HFFc6 (cell line): ENCODE measurements around the gene FIBCD1. TPM values are rescaled to one million over a fixed set of nuclear protein-coding genes. Genes with fewer than 3 reads are reported as not detected.

Source experiments
- DNase-seq: peaks from one replicate; pipeline ENCODE4 v3.0.0-alpha.2; 2018
- H3K27ac Mint-ChIP-seq: 2 replicates; pipeline ENCODE4 v1.8.0; 2020; ENCODE audit warnings: mild to moderate bottlenecking, mixed read lengths
- H3K27me3 Mint-ChIP-seq: 2 replicates; pipeline ENCODE4 v1.8.0; 2021; ENCODE audit warnings: mild to moderate bottlenecking, moderate library complexity, mixed read lengths; ENCODE audit not compliant: insufficient read depth
- H3K36me3 Mint-ChIP-seq: 2 replicates; pipeline ENCODE4 v1.8.0; 2021; ENCODE audit warnings: low read depth, mixed read lengths
- H3K4me1 Mint-ChIP-seq: 2 replicates; pipeline ENCODE4 v1.8.0; 2020; ENCODE audit warnings: low read depth, mixed read lengths
- H3K4me3 Mint-ChIP-seq: 2 replicates; pipeline ENCODE4 v1.8.0; 2020; ENCODE audit warnings: mild to moderate bottlenecking, moderate library complexity, mixed read lengths
- H3K9me3 Mint-ChIP-seq: 2 replicates; pipeline ENCODE4 v1.8.0; 2020; ENCODE audit warnings: mild to moderate bottlenecking, mixed read lengths
- total RNA-seq, 6 experiments: library from RNA; stranded (reverse); fragmentation: NEBNext Ultra II Directional; extraction: Animal tissue kit (Norgen Biotek cat#: 25700); gene quantifications; 2 replicates in 1 of 6; 3 replicates in 5 of 6; pipeline ENCODE4 v1.2.3, GENCODE V29; 2021
- TF ChIP-seq, protein P1 (sequence below): fragments of 200-600 bp; sonication (generic); IDR thresholded peaks from 2 replicates; pipeline ENCODE4 v1.5.0; 2021; ENCODE audit warnings: antibody characterized with exemption, mild to moderate bottlenecking

Gene FIBCD1
- total RNA-seq, 6 experiments from 2014 or later: 1.5 to 9.0 (median 8.0) TPM

- TF ChIP-seq, protein P1, sequence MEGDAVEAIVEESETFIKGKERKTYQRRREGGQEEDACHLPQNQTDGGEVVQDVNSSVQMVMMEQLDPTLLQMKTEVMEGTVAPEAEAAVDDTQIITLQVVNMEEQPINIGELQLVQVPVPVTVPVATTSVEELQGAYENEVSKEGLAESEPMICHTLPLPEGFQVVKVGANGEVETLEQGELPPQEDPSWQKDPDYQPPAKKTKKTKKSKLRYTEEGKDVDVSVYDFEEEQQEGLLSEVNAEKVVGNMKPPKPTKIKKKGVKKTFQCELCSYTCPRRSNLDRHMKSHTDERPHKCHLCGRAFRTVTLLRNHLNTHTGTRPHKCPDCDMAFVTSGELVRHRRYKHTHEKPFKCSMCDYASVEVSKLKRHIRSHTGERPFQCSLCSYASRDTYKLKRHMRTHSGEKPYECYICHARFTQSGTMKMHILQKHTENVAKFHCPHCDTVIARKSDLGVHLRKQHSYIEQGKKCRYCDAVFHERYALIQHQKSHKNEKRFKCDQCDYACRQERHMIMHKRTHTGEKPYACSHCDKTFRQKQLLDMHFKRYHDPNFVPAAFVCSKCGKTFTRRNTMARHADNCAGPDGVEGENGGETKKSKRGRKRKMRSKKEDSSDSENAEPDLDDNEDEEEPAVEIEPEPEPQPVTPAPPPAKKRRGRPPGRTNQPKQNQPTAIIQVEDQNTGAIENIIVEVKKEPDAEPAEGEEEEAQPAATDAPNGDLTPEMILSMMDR: no peak
- H3K4me1 Mint-ChIP-seq: peaks cover 14% of the 10 kb centered on the region; the same call in 1 of the 2 replicates
These were observed 5.5 kb upstream of the FIBCD1 start for GRCh38 chr9:130944510-130945058.

DNA sequence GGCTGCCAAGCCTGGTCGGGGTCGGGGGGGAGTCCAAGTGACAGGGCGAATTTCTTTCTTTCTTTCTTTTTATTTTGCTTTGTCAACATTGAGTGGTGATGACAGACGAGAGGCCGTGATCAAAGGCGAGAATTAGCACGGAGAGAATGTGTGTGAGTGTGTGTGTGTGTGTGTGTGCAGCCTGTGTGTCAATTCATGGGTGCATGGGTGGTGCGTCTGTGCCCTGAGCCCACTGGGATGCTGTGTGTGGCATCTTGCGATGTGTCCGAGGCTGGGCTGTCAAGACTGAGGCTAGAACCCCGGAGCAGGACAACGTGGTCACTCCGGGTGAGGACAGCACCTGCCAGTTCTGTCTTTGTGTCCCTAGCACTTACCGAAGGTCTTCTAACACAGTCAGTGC lies 4.7 kb upstream of the FIBCD1 start:
- Mint-ChIP-seq H3K27me3 (peaks cover 49% of the 10 kb centered on the region), H3K27ac (no peak overlapping the region), H3K4me3 (no peak overlapping the region), H3K36me3 (no peaks in the 10 kb centered on the region), H3K4me1 (peaks cover 14% of the 10 kb centered on the region; the same call in 1 of the 2 replicates), H3K9me3 (no peaks in the 10 kb centered on the region)
- no peak for DNase-seq
- TF ChIP-seq, protein P1: no peak

More at GRCh38 chr9:130944510-130945058, 5.5 kb upstream of the FIBCD1 start:
- H3K4me3 Mint-ChIP-seq: no peak overlapping the region
- no peak overlapping the region for H3K27ac Mint-ChIP-seq
- H3K27me3 Mint-ChIP-seq: peaks cover 57% of the 10 kb centered on the region
- H3K9me3 Mint-ChIP-seq: peaks cover 4% of the 10 kb centered on the region; the same call in 1 of the 2 replicates
- DNase-seq: no peak
- H3K36me3 Mint-ChIP-seq: no peaks in the 10 kb centered on the region

DNA sequence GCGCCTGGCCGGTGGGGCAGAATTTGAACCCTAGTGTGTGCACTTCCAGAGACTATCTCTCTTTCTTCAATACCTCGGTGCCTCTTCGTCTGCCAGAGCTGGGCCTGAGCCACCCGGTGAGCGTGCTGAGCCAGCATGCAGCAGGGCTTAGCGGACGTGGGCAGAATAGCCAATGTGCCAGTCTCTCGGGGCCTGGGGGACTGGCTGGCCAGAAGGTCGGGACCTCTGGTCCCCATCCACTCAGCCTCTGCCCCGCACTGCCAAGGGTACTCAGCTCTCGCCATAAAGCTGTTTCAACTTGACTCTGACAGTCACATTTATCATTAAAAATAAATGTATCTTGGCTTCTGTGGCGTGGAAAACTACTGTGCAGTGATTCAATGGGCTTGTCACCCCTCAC lies 4.2 kb upstream of the FIBCD1 start:
- Mint-ChIP-seq H3K27me3 (peaks cover 44% of the 10 kb centered on the region), H3K4me3 (no peak overlapping the region), H3K4me1 (peaks cover 14% of the 10 kb centered on the region; the same call in 1 of the 2 replicates), H3K9me3 (no peaks in the 10 kb centered on the region), H3K27ac (no peak overlapping the region), H3K36me3 (no peaks in the 10 kb centered on the region)
- TF ChIP-seq, protein P1: no peak
- DNase-seq: no peak

DNA sequence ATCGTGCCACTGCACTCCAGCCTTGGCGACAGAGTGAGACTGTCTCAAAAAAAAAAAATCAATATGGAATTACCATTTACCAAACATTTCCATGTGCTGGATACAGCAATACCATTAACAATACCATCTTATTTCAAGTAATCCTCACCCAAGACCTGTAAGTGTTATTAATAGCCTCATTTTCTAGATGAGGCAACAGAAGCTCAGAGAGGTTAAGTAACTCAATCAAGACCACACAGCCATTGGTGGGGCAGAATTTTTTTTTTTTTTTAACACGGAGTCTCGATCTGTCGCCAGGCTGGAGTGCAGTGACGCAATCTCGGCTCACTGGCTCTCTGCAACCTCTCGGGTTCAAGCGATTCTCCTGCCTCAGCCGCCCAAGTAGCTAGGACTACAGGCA lies 3.6 kb upstream of the FIBCD1 start:
- DNase-seq: no peak
- no peak overlapping the region for H3K4me3 Mint-ChIP-seq
- no peaks in the 10 kb centered on the region for H3K9me3 Mint-ChIP-seq
- no peaks in the 10 kb centered on the region for H3K36me3 Mint-ChIP-seq
- peaks cover 14% of the 10 kb centered on the region; the same call in 1 of the 2 replicates for H3K4me1 Mint-ChIP-seq
- H3K27ac Mint-ChIP-seq: no peak overlapping the region
- H3K27me3 Mint-ChIP-seq: peaks cover 40% of the 10 kb centered on the region
- TF ChIP-seq, protein P1: no peak

- H3K27me3 Mint-ChIP-seq: peaks cover 35% of the 10 kb centered on the region
- no peaks in the 10 kb centered on the region for H3K9me3 Mint-ChIP-seq
- no peaks in the 10 kb centered on the region for H3K36me3 Mint-ChIP-seq
These were observed 3.0 kb upstream of the FIBCD1 start for GRCh38 chr9:130942084-130942483.

More at GRCh38 chr9:130942084-130942483, 3.0 kb upstream of the FIBCD1 start:
- DNase-seq: no peak
- TF ChIP-seq, protein P1: no peak
- no peak overlapping the region for H3K4me3 Mint-ChIP-seq
- no peak overlapping the region for H3K27ac Mint-ChIP-seq
- peaks cover 14% of the 10 kb centered on the region for H3K4me1 Mint-ChIP-seq
